ENCODE measurements around the gene GANAB. TPM values are rescaled to one million over a fixed set of nuclear protein-coding genes. Genes with fewer than 3 reads are reported as not detected.
"Not testable (repeated sequence)": the region's sequence is repeated elsewhere in the genome, so short reads cannot be mapped to it uniquely, and the experiment has no call there.

GANAB gene
- polyA plus RNA-seq, 3 donors: 349 to 398 (median 360) TPM

GRCh38 chr11:62676698-62677097 lies 30.3 kb upstream of the GANAB start:
- DNase-seq (ENCODE audit: extremely low read depth in 1 of 11, low read depth in 9 of 11, low spot score in 4 of 11): no peak

GRCh38 chr11:62675415-62675814 lies 29.0 kb upstream of the GANAB start:
- not testable (repeated sequence) for DNase-seq (ENCODE audit: extremely low read depth in 1 of 11, low read depth in 9 of 11, low spot score in 4 of 11)

- no peak for DNase-seq (ENCODE audit: extremely low read depth in 1 of 11, low read depth in 9 of 11, low spot score in 4 of 11)
Observed at GRCh38 chr11:62673196-62673525, 26.7 kb upstream of the GANAB start.

- peak in 6 of 11 donors; percentile 76 to 84 (median 79) for DNase-seq (ENCODE audit: extremely low read depth in 1 of 11, low read depth in 9 of 11, low spot score in 4 of 11)
Observed at GRCh38 chr11:62671608-62672389, 25.4 kb upstream of the GANAB start, which contains the start of the genes LBHD1 and UQCC3. TSS of gene LBHD1 (minus strand) at chr11:62672267. CDS start at chr11:62670031, 2,236 bp downstream. TSS of gene UQCC3 (plus strand) at chr11:62671673. CDS start at chr11:62671746, 73 bp downstream.

- no peak for DNase-seq (ENCODE audit: extremely low read depth in 1 of 11, low read depth in 9 of 11, low spot score in 4 of 11)
Observed at GRCh38 chr11:62671236-62671607, 24.8 kb upstream of the GANAB start.

- DNase-seq (ENCODE audit: extremely low read depth in 1 of 11, low read depth in 9 of 11, low spot score in 4 of 11): no peak
Observed at GRCh38 chr11:62669420-62670161, 23.2 kb upstream of the GANAB start.

GRCh38 chr11:62667460-62667859 lies 21.0 kb upstream of the GANAB start:
- DNase-seq (ENCODE audit: extremely low read depth in 1 of 11, low read depth in 9 of 11, low spot score in 4 of 11): no peak

GRCh38 chr11:62666259-62666926 lies 20.0 kb upstream of the GANAB start:
- DNase-seq (ENCODE audit: extremely low read depth in 1 of 11, low read depth in 9 of 11, low spot score in 4 of 11): no peak

GRCh38 chr11:62665599-62666258 lies 19.3 kb upstream of the GANAB start:
- DNase-seq (ENCODE audit: extremely low read depth in 1 of 11, low read depth in 9 of 11, low spot score in 4 of 11): peak in 2 of 11 donors; percentile 53 to 68

- peak; percentile 86 to 95 (median 93) for DNase-seq (ENCODE audit: extremely low read depth in 1 of 11, low read depth in 9 of 11, low spot score in 4 of 11)
Observed at GRCh38 chr11:62665075-62665598, 18.7 kb upstream of the GANAB start, which contains the start of the genes C11orf98 and CSKMT. TSS of gene C11orf98 (minus strand) at chr11:62665210. CDS start at chr11:62665169, 41 bp downstream. TSS of gene CSKMT (plus strand) at chr11:62665312. CDS start at chr11:62665880, 568 bp downstream.

- DNase-seq (ENCODE audit: extremely low read depth in 1 of 11, low read depth in 9 of 11, low spot score in 4 of 11): peak in 4 of 11 donors; percentile 44 to 68 (median 57)
Observed at GRCh38 chr11:62664405-62665074, 18.1 kb upstream of the GANAB start.

- no peak for DNase-seq (ENCODE audit: extremely low read depth in 1 of 11, low read depth in 9 of 11, low spot score in 4 of 11)
Observed at GRCh38 chr11:62656796-62657429, 10.5 kb upstream of the GANAB start.

- no peak for DNase-seq (ENCODE audit: extremely low read depth in 1 of 11, low read depth in 9 of 11, low spot score in 4 of 11)
Observed at GRCh38 chr11:62654297-62654696, 7.9 kb upstream of the GANAB start.

GRCh38 chr11:62652161-62653006 lies 6.0 kb upstream of the GANAB start:
- DNase-seq (ENCODE audit: extremely low read depth in 1 of 11, low read depth in 9 of 11, low spot score in 4 of 11): no peak

GRCh38 chr11:62650283-62650682 lies 3.9 kb upstream of the GANAB start:
- DNase-seq (ENCODE audit: extremely low read depth in 1 of 11, low read depth in 9 of 11, low spot score in 4 of 11): not testable (repeated sequence)

- DNase-seq (ENCODE audit: extremely low read depth in 1 of 11, low read depth in 9 of 11, low spot score in 4 of 11): no peak
Observed at GRCh38 chr11:62649486-62649885, 3.1 kb upstream of the GANAB start.

- DNase-seq (ENCODE audit: extremely low read depth in 1 of 11, low read depth in 9 of 11, low spot score in 4 of 11): no peak
Observed at GRCh38 chr11:62648967-62649364, 2.6 kb upstream of the GANAB start.
